ENCODE results near the gene TMEM131L.

DNA sequence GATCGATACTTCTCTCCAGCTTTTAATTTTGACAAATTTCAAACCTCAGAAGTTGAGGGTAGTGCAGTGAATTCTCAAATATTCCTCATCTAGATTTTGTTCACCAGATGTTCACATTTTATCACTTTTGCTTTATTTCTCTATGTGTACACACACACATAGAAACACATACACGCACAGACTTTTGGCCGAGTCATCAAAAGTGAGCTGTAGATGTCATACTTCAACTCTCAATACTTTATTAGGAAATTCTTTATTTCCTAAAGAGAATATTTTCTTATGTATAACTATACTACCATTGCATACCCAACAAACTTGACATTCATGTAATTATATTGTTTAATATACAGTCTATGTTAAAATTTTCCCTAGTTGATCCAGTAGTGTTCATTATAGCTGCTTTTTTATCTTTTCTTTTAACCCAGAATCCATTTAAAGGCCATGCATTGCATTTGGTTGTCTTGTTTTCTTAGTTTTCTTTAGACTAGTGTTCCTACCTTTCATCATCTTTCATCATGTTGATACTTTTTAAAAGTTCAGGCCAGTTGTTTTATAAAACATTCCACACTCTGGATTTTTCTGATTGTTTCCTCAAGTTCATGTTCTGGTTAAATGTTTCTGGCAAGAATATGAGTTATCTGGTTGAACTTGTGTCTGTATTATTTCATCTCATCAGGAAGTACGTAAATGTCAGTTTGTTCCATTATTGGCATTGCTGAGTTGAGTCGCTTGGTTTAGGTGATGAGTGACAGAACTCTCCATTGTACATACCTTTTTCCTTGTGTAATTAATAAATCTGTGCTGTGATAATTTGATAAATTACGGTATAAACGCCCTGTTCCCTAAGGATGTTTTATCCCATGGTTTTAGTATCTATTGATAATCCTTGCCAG lies 123.8 kb downstream of the TMEM131L start:
- TF ChIP-seq POLR2AphosphoS5 (IDR thresholded peaks at IDR 0.05; ENCODE audit: low read depth, low read length) (no peak), POLR2A (IDR thresholded peaks at IDR 0.05; ENCODE audit: low read depth, low read length) (no peak)

Measured in GM12892 (cell line).